ENCODE measurements around the gene KCND2. TPM values are rescaled to one million over a fixed set of nuclear protein-coding genes. Genes with fewer than 3 reads are reported as not detected.
"Not testable (repeated sequence)": the region's sequence is repeated elsewhere in the genome, so short reads cannot be mapped to it uniquely, and the experiment has no call there.

KCND2 gene
- polyA plus RNA-seq, 1 of the 3 experiments (the other 2 are of a cell fraction), result not detected

- 1% methylated on average over 3 of the region's 3 CpGs for WGBS (ENCODE audit: low lambda C conversion rate)
- DNase-seq, result no peak
Measured at GRCh38 chr7:120229084-120229483, 43.9 kb upstream of the KCND2 start.

GRCh38 chr7:120233338-120233737 lies 39.6 kb upstream of the KCND2 start:
- no peaks in the 10 kb centered on the region for H3K9me3 ChIP-seq
- no peaks in the 10 kb centered on the region for H4K20me1 ChIP-seq (ENCODE audit: insufficient read depth)
- H3K4me2 ChIP-seq, result no peak overlapping the region
- no peak overlapping the region for H2AFZ ChIP-seq (ENCODE audit: low read depth)
- WGBS (ENCODE audit: low lambda C conversion rate), result 3% methylated on average over 1 of the region's 1 CpG
- no peak overlapping the region for H3K27ac ChIP-seq (ENCODE audit: low read depth in 2 of 2, low read length in 1 of 2)
- no peaks in the 10 kb centered on the region for H3K27me3 ChIP-seq (ENCODE audit: insufficient read depth)
- DNase-seq, result no peak
- no peaks in the 10 kb centered on the region for H3K79me2 ChIP-seq (ENCODE audit: insufficient read depth)
- H3K36me3 ChIP-seq (replicated peaks in 1 of 2; ENCODE audit: control insufficient read depth in 1 of 2, insufficient read depth in 2 of 2, low read length in 1 of 2), result no peaks in the 10 kb centered on the region
- no peaks in the 10 kb centered on the region for H3F3A ChIP-seq (replicated peaks; ENCODE audit: insufficient read depth)
- H3K9me2 ChIP-seq, result no peaks in the 10 kb centered on the region
- no peak overlapping the region for H3K4me3 ChIP-seq (ENCODE audit: low read depth in 2 of 2, low read length in 1 of 2)
- CTCF ChIA-PET, result no interaction called here
- no peak overlapping the region for H3K9ac ChIP-seq
- H3K4me1 ChIP-seq (ENCODE audit: control insufficient read depth in 1 of 2, insufficient read depth in 2 of 2, low read depth in 1 of 2, low read length in 1 of 2), result no peaks in the 10 kb centered on the region
- TF ChIP-seq EP300 (IDR thresholded peaks at IDR 0.05; ENCODE audit: borderline replicate concordance in 1 of 2, low read depth in 1 of 2, low read length in 1 of 2), result no peak
- TF ChIP-seq RFX5 (IDR thresholded peaks at IDR 0.05; ENCODE audit: low read length), result no peak
- no peak for TF ChIP-seq ELF1 (IDR thresholded peaks at IDR 0.05)
- no peak for TF ChIP-seq POLR2AphosphoS5 (IDR thresholded peaks at IDR 0.05; ENCODE audit: low read depth, low read length)
- no peak for TF ChIP-seq IRF3 (IDR thresholded peaks at IDR 0.05; ENCODE audit: low read depth, low read length)
- no peak for TF ChIP-seq USF2 (IDR thresholded peaks at IDR 0.05; ENCODE audit: borderline replicate concordance, low read depth, low read length)
- TF ChIP-seq TEAD4 (IDR thresholded peaks at IDR 0.05; ENCODE audit: borderline replicate concordance, insufficient read depth), result no peak
- POLR2A ChIA-PET, result no interaction called here

More at GRCh38 chr7:120229084-120229483, 43.9 kb upstream of the KCND2 start:
- no peak overlapping the region for H3K4me2 ChIP-seq
- no peaks in the 10 kb centered on the region for H3K36me3 ChIP-seq (replicated peaks in 1 of 2; ENCODE audit: control insufficient read depth in 1 of 2, insufficient read depth in 2 of 2, low read length in 1 of 2)
- H3K79me2 ChIP-seq (ENCODE audit: insufficient read depth), result no peaks in the 10 kb centered on the region
- TF ChIP-seq MEF2A (IDR thresholded peaks at IDR 0.05; ENCODE audit: borderline replicate concordance, low read depth), result no peak
- no peak for TF ChIP-seq NFIC (IDR thresholded peaks at IDR 0.05; ENCODE audit: borderline replicate concordance)
- no peaks in the 10 kb centered on the region for H3K9me2 ChIP-seq
- no peaks in the 10 kb centered on the region for H3K4me1 ChIP-seq (ENCODE audit: control insufficient read depth in 1 of 2, insufficient read depth in 2 of 2, low read depth in 1 of 2, low read length in 1 of 2)
- ChIA-PET CTCF (no interaction called here), POLR2A (no interaction called here)
- H3K9me3 ChIP-seq, result no peaks in the 10 kb centered on the region
- no peaks in the 10 kb centered on the region for H3K27me3 ChIP-seq (ENCODE audit: insufficient read depth)
- H3F3A ChIP-seq (replicated peaks; ENCODE audit: insufficient read depth), result no peaks in the 10 kb centered on the region
- H3K9ac ChIP-seq, result no peak overlapping the region
- H2AFZ ChIP-seq (ENCODE audit: low read depth), result no peak overlapping the region
- no peak overlapping the region for H3K27ac ChIP-seq (ENCODE audit: low read depth in 2 of 2, low read length in 1 of 2)
- no peaks in the 10 kb centered on the region for H4K20me1 ChIP-seq (ENCODE audit: insufficient read depth)
- H3K4me3 ChIP-seq (ENCODE audit: low read depth in 2 of 2, low read length in 1 of 2), result no peak overlapping the region

- H3K4me2 ChIP-seq; H3K27ac ChIP-seq (ENCODE audit: low read depth in 2 of 2, low read length in 1 of 2); H3K36me3 ChIP-seq (replicated peaks in 1 of 2; ENCODE audit: control insufficient read depth in 1 of 2, insufficient read depth in 2 of 2, low read length in 1 of 2); H3K4me3 ChIP-seq (ENCODE audit: low read depth in 2 of 2, low read length in 1 of 2); H3K79me2 ChIP-seq (ENCODE audit: insufficient read depth); H2AFZ ChIP-seq (ENCODE audit: low read depth); POLR2A ChIA-PET; H3K9me3 ChIP-seq; H4K20me1 ChIP-seq (ENCODE audit: insufficient read depth); DNase-seq; H3K9me2 ChIP-seq; CTCF ChIA-PET; H3K4me1 ChIP-seq (ENCODE audit: control insufficient read depth in 1 of 2, insufficient read depth in 2 of 2, low read depth in 1 of 2, low read length in 1 of 2); H3K9ac ChIP-seq; H3K27me3 ChIP-seq (ENCODE audit: insufficient read depth); H3F3A ChIP-seq (replicated peaks; ENCODE audit: insufficient read depth): not testable (repeated sequence)
- 4% methylated on average over 8 of the region's 8 CpGs for whole genome bisulfite sequencing (ENCODE audit: low lambda C conversion rate)
Measured at GRCh38 chr7:120240350-120240749, 32.6 kb upstream of the KCND2 start.
